HG03439 (cell line): Measurements from ENCODE around the gene EGFR.
"Not testable (repeated sequence)": the region's sequence is repeated elsewhere in the genome, so short reads cannot be mapped to it uniquely, and the experiment has no call there.

ENCODE experiments used
- ATAC-seq: cut with Tn5 transposase; IDR thresholded peaks from one replicate; pipeline ENCODE4 v1.9.1; 2021; ENCODE audit warnings: mild to moderate bottlenecking, moderate library complexity; ENCODE audit not compliant: unreplicated experiment

Gene EGFR

DNA sequence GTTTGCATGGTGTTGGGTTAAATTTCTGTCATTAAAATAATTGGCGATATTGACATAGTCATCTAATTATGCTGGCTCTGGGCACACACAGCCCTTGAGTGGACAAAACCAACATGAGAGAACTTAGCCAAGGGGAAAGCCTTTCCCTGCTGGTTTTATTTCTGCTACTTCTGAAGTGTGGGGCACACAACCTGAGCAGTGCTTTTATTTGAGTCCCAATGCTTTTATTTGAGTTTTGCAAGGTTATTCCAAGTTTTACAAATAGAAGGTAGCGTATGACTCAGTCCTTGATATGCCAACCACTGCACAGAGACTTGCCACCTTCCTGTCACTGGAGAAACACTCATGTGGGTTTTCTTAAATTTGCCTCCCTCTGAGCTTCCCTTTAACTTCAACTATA, 145.7 kb downstream of the EGFR start:
- no peak for ATAC-seq

DNA sequence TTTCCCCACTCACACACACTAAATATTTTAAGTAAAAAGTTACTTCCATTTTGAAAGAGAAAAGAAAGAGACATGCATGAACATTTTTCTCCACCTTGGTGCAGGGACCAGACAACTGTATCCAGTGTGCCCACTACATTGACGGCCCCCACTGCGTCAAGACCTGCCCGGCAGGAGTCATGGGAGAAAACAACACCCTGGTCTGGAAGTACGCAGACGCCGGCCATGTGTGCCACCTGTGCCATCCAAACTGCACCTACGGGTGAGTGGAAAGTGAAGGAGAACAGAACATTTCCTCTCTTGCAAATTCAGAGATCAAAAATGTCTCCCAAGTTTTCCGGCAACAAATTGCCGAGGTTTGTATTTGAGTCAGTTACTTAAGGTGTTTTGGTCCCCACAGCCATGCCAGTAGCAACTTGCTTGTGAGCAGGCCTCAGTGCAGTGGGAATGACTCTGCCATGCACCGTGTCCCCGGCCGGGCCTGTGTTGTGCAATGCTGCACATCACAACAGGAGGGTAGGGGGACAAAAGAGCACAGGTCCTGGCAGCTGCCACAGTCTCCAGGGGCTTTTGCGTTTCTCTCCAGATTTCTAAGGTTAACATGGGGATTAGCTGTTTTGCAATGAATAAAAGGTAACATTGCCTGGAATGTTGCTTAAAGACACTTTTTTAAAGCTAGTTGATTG, 146.5 kb downstream of the EGFR start:
- no peak for ATAC-seq

DNA sequence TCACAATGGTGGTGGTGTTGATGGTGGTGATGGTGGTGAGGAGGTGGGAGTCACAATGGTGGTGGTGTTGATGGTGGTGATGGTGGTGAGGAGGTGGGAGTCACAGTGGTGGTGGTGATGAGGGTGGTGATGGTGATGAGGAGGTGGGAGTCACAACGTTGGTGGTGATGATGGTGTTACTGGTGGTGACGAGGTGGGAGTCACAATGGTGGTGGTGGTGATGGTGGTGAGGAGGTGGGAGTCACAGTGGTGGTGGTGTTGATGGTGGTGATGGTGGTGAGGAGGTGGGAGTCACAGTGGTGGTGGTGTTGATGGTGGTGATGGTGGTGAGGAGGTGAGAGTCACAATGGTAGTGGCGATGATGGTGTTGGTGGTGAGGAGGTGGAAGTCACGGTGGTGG, 148.5 kb downstream of the EGFR start:
- ATAC-seq: not testable (repeated sequence)

DNA sequence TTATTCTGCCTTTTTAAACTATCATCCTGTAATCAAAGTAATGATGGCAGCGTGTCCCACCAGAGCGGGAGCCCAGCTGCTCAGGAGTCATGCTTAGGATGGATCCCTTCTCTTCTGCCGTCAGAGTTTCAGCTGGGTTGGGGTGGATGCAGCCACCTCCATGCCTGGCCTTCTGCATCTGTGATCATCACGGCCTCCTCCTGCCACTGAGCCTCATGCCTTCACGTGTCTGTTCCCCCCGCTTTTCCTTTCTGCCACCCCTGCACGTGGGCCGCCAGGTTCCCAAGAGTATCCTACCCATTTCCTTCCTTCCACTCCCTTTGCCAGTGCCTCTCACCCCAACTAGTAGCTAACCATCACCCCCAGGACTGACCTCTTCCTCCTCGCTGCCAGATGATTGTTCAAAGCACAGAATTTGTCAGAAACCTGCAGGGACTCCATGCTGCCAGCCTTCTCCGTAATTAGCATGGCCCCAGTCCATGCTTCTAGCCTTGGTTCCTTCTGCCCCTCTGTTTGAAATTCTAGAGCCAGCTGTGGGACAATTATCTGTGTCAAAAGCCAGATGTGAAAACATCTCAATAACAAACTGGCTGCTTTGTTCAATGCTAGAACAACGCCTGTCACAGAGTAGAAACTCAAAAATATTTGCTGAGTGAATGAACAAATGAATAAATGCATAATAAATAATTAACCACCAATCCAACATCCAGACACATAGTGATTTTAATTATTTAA, 151.7 kb downstream of the EGFR start:
- no peak for ATAC-seq

DNA sequence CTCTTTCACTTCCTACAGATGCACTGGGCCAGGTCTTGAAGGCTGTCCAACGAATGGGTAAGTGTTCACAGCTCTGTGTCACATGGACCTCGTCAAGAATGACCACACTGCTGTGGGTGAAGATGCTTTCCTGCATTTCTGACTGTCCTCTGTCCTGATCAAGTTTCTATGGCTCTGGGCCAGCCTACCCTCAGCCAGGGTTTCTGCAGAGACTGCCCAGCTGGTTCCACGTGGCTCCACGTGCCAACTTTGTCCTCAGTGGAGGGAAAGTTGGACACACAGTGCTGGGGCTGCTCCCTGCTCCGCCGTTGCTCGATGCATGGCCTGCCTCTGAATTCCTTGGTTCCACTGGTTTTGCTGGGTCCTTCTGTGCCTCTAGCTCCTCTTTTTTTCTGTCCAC, 152.3 kb downstream of the EGFR start:
- ATAC-seq: no peak

DNA sequence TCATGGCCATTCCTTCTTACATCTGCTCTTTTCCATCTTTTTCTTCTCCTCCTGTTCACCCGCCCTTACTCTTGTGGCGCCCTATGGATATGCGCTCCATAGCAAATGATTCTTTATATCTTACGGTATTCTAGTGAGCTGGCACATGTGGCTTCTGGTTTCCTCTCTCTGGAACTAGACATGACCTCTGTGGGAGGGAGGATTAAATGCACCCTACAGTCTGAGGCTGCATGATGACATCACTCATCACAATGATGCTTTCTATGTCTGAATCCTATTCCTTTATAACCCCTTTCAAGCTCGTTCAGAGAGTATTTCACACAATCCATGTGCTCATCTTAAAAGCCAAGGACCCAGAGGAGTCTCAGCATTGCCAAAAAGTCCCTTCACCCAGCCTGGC, 153.3 kb downstream of the EGFR start:
- no peak for ATAC-seq

DNA sequence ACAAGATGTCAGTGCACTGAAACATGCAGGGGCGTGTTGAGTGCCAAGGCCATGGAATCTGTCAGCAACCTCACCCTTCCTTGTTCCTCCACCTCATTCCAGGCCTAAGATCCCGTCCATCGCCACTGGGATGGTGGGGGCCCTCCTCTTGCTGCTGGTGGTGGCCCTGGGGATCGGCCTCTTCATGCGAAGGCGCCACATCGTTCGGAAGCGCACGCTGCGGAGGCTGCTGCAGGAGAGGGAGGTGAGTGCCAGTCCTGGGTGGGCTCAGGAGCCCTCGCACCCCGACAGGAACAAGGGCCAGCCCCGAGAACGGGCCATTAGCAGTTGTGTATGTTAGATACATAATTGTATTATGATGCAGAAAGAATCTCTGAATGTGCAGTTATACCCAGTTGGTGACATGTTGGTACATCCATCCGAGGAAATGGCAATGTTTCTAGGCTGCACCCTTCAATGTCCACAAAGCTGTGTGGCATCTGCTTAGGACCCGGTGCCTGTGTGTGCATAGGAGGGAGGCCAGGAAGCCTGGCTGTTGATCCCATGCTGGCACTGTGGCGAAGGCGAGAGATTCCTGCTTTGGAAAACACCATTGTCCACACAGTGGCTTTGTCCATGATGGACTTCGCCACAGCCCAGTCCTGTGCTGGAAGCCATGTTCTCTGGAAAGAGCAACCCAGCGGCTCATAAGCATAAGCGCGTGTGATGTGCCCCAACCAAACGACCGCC, 154.2 kb downstream of the EGFR start:
- no peak for ATAC-seq

DNA sequence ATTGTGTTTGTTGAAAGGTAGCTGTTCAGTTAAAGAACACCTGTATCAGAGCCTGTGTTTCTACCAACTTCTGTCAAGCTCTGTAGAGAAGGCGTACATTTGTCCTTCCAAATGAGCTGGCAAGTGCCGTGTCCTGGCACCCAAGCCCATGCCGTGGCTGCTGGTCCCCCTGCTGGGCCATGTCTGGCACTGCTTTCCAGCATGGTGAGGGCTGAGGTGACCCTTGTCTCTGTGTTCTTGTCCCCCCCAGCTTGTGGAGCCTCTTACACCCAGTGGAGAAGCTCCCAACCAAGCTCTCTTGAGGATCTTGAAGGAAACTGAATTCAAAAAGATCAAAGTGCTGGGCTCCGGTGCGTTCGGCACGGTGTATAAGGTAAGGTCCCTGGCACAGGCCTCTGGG, 154.9 kb downstream of the EGFR start:
- ATAC-seq: no peak

DNA sequence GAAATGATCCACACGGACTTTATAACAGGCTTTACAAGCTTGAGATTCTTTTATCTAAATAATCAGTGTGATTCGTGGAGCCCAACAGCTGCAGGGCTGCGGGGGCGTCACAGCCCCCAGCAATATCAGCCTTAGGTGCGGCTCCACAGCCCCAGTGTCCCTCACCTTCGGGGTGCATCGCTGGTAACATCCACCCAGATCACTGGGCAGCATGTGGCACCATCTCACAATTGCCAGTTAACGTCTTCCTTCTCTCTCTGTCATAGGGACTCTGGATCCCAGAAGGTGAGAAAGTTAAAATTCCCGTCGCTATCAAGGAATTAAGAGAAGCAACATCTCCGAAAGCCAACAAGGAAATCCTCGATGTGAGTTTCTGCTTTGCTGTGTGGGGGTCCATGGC, 155.6 kb downstream of the EGFR start:
- ATAC-seq: no peak

DNA sequence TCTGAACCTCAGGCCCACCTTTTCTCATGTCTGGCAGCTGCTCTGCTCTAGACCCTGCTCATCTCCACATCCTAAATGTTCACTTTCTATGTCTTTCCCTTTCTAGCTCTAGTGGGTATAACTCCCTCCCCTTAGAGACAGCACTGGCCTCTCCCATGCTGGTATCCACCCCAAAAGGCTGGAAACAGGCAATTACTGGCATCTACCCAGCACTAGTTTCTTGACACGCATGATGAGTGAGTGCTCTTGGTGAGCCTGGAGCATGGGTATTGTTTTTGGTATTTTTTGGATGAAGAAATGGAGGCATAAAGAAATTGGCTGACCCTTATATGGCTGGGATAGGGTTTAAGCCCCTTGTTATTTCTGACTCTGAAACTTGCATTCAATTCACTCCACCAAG, 156.0 kb downstream of the EGFR start:
- no peak for ATAC-seq

DNA sequence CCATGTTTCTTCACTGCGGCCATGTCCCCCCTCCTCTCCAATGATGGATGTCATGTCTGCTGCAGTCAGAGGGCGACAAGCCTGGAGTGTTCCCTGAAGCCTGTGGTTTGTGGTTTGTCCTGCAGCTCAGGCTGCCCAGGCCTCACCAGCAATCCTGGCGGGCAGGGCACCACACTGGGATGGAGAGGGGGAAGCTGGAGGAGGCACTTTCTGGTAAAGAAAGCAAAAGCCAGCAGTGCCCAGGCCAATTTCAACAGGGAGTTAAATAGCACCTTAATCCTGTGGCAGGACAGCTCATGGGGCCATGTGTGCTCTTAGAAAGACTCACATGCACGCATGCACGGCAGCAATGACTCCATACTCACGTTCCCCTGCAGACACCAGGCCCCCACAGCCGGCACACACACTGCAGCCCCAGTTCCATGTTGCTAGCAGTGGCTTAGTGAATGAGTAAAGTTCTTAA, 158.3 kb downstream of the EGFR start:
- no peak for ATAC-seq

DNA sequence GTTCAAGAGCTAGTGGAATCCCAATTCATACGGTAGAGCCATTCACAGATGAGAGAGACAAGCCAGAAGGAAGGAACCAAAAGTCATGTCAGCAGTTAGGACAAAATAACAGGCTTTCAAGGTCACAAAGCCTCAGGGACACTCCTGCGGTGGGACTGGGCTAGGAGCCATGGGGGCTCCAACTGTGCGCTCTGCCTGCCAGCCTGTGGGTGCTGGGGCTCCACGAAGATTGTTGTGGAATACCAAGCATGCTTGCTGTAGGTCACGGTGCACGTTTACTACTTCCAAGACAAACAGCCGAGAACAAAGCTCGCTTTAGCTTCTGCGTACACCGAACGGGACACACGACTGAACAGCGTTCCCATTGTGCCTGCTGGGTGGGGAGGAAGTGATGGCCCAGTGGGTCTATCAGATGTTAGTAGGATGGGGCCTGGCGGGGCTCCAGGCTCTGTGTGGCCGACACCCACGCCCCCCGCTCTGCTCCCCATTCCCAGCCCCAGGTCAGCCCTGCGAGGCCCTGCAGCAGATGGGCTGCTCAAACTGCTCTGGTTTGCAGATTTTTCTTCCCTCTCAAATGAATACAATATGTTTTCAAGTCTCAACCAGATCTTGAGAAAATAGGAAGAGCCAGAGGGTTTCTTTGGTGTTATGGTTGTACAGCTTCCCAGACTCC, 158.9 kb downstream of the EGFR start:
- no peak for ATAC-seq

DNA sequence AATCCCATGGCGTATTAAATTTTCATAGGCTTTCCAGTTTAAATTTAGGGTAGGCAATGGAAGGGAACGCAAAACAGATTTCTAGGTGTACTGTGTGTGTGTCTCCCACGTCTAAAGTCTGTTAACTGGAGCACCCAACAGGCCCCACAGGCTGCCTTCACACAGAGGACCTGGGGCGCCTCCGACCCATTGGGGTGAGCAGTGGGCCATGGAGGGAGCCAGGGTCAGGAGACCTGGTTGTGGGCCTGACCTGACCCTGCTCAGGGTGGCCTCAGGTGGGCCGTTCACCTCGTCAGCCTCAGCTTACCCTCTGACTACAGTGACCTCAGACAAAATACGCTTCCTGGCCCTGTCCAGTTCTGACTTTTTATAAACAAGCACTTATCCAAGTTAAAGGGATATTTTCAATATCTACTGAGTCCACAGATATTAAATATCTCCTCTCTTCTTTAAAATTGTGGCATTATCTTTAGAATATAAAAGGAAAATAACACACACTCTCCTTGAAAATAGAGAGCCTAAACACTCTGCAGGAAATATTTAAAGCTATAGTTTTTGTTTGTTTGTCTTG, 159.6 kb downstream of the EGFR start:
- no peak for ATAC-seq

DNA sequence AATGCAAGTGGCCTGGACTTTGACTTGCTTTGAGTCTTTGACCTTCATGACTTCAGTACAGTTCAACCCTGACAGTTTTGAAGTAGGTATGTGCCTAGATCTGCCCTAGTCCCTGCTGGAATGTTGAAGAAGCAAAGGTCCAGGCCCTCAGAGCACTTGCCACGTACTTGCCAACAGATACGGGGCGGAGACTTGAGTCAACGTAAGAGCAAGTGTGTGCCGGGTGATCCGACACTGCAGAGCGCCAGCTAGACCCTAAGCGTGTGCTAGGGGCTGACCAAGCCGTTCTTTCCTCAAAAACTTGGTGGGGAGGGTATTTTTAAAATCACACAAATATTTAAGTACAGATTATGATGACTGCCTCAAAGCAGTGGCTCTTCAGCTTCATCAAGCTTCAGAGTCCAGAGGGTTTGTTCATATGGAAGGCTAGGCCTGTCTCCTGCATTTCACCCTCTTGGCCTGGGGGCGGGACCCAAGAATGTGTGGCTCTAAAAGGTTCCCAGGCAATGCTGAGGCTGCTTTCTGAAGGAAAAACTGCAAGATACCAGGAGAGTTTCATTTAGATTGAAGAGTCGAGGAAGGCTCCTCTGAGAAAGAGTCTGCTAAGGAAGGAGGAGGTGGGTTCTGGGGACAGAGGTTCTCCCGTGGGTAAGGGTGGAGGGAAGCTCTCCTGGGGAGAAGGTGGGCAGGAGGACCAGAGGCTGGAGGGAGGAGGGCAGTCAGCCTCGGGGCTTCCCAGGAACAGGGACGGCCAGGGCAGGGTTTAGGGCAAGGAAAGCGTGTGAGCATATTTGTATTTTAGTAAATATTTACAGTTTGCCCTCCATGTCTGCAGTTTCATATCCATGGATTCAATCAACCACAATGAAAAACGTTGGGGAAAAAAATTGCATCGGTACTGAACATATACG, 160.3 kb downstream of the EGFR start:
- no peak for ATAC-seq

DNA sequence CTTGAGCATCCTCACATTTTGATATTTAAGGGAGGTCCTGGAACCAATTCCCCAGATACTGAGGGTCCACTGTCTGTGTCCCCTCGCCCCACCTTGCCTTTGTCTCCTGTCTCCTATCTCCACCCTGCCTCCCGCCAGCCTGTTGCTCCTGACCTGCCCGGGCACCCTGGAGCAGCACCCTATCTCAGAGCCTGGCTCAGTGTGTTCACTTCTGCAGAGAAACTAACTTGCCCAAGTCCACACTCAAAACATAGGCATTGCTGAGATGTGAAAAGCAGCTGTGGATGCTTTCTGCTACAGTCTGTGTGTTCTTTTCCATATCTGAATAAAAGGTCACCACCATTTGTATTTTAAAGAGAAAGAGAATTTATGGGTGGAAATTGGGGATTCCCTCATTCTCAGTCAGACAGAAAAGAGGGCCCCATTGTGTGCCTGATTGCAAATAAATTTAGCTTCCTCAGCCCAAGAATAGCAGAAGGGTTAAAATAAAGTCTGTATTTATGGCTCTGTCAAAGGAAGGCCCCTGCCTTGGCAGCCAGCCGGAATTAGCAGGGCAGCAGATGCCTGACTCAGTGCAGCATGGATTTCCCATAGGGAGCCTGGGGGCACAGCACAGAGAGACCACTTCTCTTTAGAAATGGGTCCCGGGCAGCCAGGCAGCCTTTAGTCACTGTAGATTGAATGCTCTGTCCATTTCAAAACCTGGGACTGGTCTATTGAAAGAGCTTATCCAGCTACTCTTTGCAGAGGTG, 161.3 kb downstream of the EGFR start:
- no peak for ATAC-seq

DNA sequence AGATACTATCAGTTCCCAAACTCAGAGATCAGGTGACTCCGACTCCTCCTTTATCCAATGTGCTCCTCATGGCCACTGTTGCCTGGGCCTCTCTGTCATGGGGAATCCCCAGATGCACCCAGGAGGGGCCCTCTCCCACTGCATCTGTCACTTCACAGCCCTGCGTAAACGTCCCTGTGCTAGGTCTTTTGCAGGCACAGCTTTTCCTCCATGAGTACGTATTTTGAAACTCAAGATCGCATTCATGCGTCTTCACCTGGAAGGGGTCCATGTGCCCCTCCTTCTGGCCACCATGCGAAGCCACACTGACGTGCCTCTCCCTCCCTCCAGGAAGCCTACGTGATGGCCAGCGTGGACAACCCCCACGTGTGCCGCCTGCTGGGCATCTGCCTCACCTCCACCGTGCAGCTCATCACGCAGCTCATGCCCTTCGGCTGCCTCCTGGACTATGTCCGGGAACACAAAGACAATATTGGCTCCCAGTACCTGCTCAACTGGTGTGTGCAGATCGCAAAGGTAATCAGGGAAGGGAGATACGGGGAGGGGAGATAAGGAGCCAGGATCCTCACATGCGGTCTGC, 162.2 kb downstream of the EGFR start:
- ATAC-seq: no peak

DNA sequence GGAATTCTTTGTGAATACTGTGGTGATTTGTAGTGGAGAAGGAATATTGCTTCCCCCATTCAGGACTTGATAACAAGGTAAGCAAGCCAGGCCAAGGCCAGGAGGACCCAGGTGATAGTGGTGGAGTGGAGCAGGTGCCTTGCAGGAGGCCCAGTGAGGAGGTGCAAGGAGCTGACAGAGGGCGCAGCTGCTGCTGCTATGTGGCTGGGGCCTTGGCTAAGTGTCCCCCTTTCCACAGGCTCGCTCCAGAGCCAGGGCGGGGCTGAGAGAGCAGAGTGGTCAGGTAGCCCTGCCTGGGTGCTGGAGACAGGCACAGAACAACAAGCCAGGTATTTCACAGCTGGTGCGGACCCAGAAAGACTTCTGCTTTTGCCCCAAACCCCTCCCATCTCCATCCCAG, 162.9 kb downstream of the EGFR start:
- ATAC-seq: no peak

DNA sequence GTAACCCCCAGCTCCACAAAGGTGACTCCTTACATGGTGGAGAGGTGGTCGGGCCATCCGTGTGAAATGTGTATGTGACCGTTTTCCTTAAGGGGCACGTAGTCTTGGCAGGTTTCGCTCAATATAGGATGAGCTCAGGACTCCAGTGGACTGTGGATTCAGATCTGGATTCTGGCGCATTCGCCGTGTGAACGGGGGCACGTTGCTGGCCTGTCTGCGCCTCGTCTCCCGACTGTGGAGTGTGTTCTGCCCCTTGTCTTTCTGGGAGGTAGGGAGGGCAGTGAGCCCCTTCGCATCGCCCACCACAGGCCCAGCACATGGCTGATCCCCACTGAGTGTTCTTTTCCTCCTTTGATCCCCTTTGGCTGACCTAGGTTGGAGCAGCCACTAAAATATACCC, 165.1 kb downstream of the EGFR start:
- ATAC-seq: no peak

DNA sequence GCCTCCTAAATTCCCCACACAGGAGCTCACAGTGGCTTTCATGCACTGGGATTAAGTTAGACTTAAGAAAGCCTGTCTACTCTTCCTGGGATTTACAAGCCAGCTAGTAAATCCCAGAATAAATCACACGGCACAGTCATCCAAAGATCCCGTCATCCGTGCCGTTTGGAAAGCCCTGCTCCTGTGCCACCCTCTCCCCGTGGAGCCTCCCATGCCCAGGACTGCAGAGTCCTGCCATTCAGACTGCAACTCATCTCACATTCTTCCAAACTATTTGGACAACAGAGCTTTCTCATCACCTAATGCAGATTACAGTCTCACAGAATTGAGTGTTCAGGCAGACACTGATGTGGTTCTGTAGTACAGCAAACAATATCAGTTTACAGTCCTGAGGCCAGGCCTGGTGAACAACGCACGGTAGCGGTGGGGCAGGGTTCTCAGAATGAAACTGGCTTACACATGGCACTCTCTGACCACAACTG, 166.5 kb downstream of the EGFR start:
- ATAC-seq: no peak
